ENCODE measurements around the gene CARM1.
A peak's percentile ranks its signal among the peaks of the same experiment; 100 is the strongest.
"Not testable (repeated sequence)": the region's sequence is repeated elsewhere in the genome, so short reads cannot be mapped to it uniquely, and the experiment has no call there.

The CARM1 gene

GRCh38 chr19:10870501-10870954 is 825 bp upstream of the CARM1 start:
- no peak for DNase-seq (ENCODE audit: insufficient read length, low spot score)
- TF ChIP-seq CTCF (IDR thresholded peaks at IDR 0.05; ENCODE audit: insufficient read depth, missing control alignments) = no peak
- no peak for FAIRE-seq

GRCh38 chr19:10871711-10872545 is 575 bp downstream of the CARM1 start:
- no peak for FAIRE-seq
- no peak for TF ChIP-seq CTCF (IDR thresholded peaks at IDR 0.05; ENCODE audit: insufficient read depth, missing control alignments)
- DNase-seq (ENCODE audit: insufficient read length, low spot score) = peak; percentile 31

DNA sequence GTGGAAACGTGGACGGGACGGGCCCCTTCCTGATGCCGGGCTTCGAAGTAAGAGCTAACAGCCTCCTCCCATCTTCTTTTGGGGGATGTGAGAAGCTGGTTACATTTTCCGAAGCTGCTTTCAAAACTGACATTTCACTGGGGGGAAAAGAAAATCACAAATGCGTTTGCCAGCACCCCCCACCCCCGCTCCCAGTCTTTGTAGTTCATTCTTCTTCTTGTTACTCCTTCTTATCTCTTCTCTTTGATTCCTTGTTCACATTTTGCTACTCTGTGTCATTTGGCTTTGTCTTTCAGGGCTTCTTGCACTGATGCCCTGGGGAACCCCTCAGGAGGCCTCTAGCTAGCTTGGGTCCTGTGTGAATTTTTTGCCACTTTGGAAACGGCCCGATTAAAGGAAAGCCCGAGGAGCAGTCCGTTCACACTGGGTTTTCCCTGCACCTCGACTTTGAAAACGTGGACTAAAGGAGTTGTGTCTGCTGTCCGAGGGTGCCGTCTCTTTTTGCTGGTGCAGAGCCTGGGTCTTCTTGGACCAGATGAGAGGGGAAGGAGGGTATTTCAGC is 1.3 kb downstream of the CARM1 start:
- FAIRE-seq (no peak), DNase-seq (ENCODE audit: insufficient read length, low spot score) (no peak)

DNA sequence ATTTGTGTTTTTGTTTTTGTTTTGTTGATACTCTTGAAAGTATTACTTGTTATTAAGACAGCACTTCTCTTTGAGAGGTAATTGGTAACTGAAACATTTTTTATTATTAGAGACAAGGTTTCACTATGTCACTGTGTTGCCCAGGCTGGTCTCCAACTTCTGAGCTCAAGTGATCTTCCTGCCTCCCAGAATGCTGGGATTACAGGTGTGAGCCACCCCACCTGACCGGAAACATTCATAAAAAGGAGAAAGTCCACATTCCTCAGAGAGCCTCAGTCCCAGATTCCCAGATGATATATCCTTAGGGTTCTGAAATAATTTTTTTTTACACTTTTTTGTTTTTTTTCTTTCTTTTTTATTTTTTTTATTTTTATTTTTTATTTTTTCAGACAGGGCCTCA is 2.7 kb downstream of the CARM1 start:
- no peak for TF ChIP-seq CTCF (IDR thresholded peaks at IDR 0.05; ENCODE audit: insufficient read depth, missing control alignments)
- DNase-seq (ENCODE audit: insufficient read length, low spot score) = no peak
- FAIRE-seq = no peak

More for the DNA sequence above, 1.3 kb downstream of the CARM1 start:
- no peak for TF ChIP-seq CTCF (IDR thresholded peaks at IDR 0.05; ENCODE audit: insufficient read depth, missing control alignments)

DNA sequence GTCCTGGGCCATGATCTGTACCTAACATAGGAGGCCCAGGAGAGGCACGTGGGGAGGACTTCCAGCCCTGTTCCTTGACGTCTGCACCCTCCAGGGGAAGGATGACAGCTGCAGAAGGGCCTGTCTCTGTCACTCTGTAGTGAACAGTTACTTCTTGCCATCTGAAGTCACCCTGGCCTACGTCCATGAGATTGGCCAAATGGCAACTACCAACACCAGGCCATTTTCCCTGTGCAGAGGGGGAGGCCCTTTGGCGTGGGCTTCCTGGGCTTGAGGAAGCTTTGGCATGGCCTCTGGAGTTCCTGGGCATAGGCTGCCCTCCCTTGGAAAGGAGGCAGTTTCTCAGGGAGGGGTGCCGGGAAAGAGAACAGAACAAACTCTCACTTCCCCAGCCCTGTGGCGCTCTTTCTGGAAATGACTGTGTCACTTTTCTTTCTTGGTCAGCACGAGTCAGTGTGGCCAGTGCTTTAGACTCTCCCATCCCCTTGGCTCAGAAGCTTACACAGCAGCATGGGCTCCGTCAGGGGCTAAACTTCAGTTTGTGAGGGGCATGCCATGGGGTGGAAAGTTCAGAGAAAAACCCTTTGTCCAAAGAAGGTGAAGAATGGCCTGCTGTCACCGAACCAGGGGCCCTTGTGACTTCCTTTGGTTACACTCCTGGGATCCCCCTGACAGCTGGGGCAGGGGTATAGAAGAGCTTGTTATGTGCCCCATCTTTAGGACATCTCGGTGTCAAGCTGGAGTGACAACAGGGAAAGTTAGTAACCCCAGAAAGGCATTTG is 5.3 kb downstream of the CARM1 start:
- no peak for TF ChIP-seq CTCF (IDR thresholded peaks at IDR 0.05; ENCODE audit: insufficient read depth, missing control alignments)
- DNase-seq (ENCODE audit: insufficient read length, low spot score) (no peak), FAIRE-seq (no peak)

DNA sequence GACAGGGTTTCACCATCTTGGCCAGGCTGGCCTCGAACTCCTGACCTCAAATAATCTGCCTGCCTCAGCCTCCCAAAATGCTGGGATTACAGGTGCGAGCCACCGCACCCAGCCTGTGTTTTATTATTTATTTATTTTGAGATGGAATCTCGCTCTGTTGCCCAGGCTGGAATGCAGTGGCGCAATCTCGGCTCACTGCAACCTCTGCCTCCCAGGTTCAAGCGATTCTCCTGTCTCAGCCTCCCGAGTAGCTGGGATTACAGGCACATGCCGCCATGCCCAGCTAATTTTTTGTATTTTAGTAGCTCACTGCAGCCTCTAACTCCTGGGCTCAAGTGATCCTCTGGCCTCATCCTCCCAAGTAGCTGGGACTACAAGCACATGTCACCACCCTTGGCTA is 6.3 kb downstream of the CARM1 start:
- FAIRE-seq; DNase-seq (ENCODE audit: insufficient read length, low spot score): not testable (repeated sequence)

- no peak for DNase-seq (ENCODE audit: insufficient read length, low spot score)
- no peak for FAIRE-seq
- TF ChIP-seq CTCF (IDR thresholded peaks at IDR 0.05; ENCODE audit: insufficient read depth, missing control alignments) = no peak
These were observed 6.9 kb downstream of the CARM1 start for GRCh38 chr19:10878253-10878652.

All from D721Med (cell line).